ENCODE data around the gene CALCR. TPM values are rescaled to one million over a fixed set of nuclear protein-coding genes. Genes with fewer than 3 reads are reported as not detected.

CALCR gene
- total RNA-seq, 8 experiments from 2014 or later = 0.08 to 0.14 (median 0.12) TPM; not detected in 4

DNA sequence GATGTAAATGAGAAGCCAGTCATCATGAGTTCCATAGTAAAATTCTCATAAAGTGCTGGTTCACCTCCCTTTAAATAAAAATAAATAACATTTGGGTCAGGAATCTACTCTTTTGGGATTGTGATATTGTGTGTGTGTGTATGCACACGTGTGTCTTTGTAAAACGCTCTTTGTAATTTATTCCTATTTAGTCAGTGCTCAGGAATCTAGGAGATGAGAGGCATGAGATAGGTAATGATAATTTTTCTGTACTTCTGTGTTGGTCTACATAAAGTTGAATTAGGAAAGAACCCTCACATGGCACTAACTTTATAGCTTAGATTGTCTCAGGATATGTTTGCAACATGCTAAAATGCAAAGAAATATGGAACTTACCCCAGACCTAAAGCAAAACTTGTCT lies 4.9 kb upstream of the CALCR start:
- 50 to 80% (median 60%) methylated on average over 1 to 2 of the region's 2 CpGs; no CpG with 5 or more reads in 5 of the 10 experiments for WGBS, 10 experiments
- ATAC-seq (replicated peaks in 6 of 8) = no peak
- H3K4me3 ChIP-seq = no peak overlapping the region
- no peaks in the 10 kb centered on the region for H3K4me1 ChIP-seq (replicated peaks in 1 of 2)
- H3K27ac ChIP-seq = no peak overlapping the region
- in situ Hi-C loops (cut with MboI; ENCODE audit: low pct_unique_long_range_greater_than_20kb in 2 of 9, low sequenced_read_pairs in 9 of 9, unreplicated experiment in 9 of 9) = no loop called here

DNA sequence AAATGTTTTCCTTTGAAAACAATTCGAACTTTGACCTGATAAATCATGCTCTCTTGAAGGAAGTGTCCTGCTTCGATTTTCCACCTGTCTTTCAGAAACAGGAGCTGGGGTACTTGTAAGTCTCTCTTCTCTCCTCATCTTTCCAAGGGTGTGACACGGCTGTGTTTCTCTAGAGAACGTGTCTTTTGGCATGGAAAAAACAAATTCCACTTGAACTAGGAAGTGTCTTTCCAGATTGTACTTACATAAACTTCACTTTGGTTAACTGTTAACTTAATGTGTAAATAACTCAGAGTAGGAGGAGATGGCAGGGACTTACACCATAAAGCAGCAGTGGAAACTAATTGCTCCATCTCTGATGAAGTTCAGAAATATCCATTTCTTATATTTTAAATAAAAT lies 4.2 kb upstream of the CALCR start:
- Histone ChIP-seq H3K27ac (no peak overlapping the region), H3K4me1 (replicated peaks in 1 of 2) (peaks cover 0 to 3% of the 10 kb centered on the region in 2 donors), H3K4me3 (no peak overlapping the region)
- in situ Hi-C loops (cut with MboI; ENCODE audit: low pct_unique_long_range_greater_than_20kb in 2 of 9, low sequenced_read_pairs in 9 of 9, unreplicated experiment in 9 of 9) = no loop called here
- ATAC-seq (replicated peaks in 6 of 8) = no peak
- WGBS, 10 experiments = 0 to 64% (median 32%) methylated on average over 1 to 4 of the region's 4 CpGs; no CpG with 5 or more reads in 1 of the 10 experiments

DNA sequence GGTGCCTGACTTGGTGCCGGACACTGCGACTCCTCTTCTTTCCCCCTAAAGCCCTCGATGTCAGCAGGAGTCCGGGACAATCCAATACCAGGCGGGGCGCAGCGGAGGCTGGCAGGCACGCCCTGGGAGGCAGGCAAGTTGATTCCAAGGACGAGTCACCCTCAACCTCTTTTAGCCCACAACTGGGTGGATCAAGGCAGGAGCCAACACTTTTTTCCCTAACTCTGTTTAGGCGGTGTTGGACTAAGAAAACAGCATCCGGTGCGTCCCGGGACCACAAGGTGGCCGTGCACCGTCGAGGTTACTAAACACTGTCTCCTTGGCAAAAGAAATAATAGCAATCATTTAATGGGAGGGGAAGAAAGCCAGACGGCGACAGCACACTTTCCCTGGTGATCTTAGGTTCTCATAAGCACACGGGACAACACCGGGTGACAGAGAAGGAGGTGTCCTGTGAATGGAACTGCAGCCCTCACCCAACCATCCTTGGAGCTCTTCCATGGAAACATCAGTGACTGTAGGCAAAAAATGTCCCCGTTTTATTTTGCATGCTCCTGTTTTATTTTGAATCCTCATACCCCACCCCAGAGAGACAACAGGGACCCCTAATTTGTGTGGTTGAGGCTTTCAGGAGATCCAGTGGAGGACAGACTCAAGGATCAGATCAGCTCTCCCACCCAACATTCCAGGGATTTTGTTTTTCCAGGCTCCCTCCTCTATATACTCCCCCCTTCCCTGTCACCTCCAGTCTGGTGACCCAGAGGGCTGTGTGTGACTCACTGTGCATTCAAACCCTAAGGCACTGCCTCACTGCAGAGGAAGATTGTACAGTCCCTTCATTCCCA lies 1.3 kb upstream of the CALCR start:
- ATAC-seq (replicated peaks in 6 of 8) = peak in 4 of 8 experiments; percentile 5 to 39 (median 10)
- peak overlapping the region in 2 of 5 donors; percentile 28 to 39 for H3K4me3 ChIP-seq
- in situ Hi-C loops (cut with MboI; ENCODE audit: low pct_unique_long_range_greater_than_20kb in 2 of 9, low sequenced_read_pairs in 9 of 9, unreplicated experiment in 9 of 9) = no loop called here
- H3K4me1 ChIP-seq (replicated peaks in 1 of 2) = peaks cover 0 to 3% of the 10 kb centered on the region in 2 donors
- H3K27ac ChIP-seq = no peak overlapping the region
- WGBS, 10 experiments = 0 to 83% (median 6%) methylated on average over 1 to 12 of the region's 21 CpGs

DNA sequence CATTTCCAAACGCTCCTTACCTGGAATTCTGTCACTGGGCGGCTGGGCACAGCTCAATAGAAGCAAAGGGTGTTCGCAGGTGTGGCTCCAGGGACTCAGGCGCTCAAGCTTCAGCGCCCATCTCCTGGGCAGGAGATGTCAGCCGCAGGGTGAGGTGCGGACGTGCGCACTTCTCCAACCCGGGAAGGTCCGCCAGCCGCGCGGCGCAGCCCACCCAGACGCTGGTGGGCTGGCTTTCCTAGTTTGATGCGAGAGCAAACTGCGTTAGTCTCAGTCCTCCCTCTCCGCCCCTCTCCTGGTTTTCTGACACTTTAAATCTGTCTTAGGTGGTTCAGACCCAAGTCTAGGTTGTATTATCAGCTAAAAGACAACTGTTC lies 267 bp downstream of the CALCR start:
- WGBS, 10 experiments = 0 to 8% (median 0%) methylated on average over 1 to 11 of the region's 19 CpGs; no CpG with 5 or more reads in 3 of the 10 experiments
- in situ Hi-C loops (cut with MboI; ENCODE audit: low pct_unique_long_range_greater_than_20kb in 2 of 9, low sequenced_read_pairs in 9 of 9, unreplicated experiment in 9 of 9) = loop anchor here in 2 of 9 experiments (25.0 kb wide), 1 partner anchor 337 kb away; the partner anchor contains the start of genes HEPACAM2 (in 2 of the 2) and VPS50 (in 2 of the 2)
- H3K27ac ChIP-seq = no peak overlapping the region
- peak overlapping the region; percentile 28 to 39 (median 29) for H3K4me3 ChIP-seq
- H3K4me1 ChIP-seq (replicated peaks in 1 of 2) = peaks cover 0 to 3% of the 10 kb centered on the region in 2 donors
- ATAC-seq (replicated peaks in 6 of 8) = peak in 4 of 8 experiments; percentile 22 to 37 (median 32)

DNA sequence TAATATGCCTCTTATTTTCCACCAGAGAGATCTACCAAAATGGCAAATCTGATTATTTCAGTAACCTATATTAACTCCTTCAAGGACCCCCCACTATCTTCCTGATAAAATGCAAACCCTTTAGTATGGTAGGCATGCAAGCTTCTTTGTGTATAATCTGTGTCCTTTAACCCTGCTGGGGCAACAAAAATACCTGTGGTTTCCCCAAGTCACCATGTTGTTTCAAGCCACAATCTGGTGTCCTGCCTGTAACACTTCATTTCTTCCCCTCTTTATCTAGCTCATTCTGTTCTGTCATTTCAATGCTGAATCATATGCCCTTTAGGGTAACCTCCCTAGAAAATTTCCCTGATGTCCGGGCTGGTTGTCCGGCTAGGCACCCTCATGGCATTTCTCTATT lies 5.3 kb downstream of the CALCR start:
- Histone ChIP-seq H3K4me1 (replicated peaks in 1 of 2) (peaks cover 0 to 2% of the 10 kb centered on the region in 2 donors), H3K27ac (no peak overlapping the region), H3K4me3 (no peak overlapping the region)
- 0 to 100% (median 100%) methylated on average over 1 to 2 of the region's 2 CpGs; no CpG with 5 or more reads in 4 of the 10 experiments for WGBS, 10 experiments
- in situ Hi-C loops (cut with MboI; ENCODE audit: low pct_unique_long_range_greater_than_20kb in 2 of 9, low sequenced_read_pairs in 9 of 9, unreplicated experiment in 9 of 9) = loop anchor here in 2 of 9 experiments (25.0 kb wide), 1 partner anchor 332 kb away; the partner anchor contains the start of genes HEPACAM2 (in 2 of the 2) and VPS50 (in 2 of the 2)
- no peak for ATAC-seq (replicated peaks in 6 of 8)

DNA sequence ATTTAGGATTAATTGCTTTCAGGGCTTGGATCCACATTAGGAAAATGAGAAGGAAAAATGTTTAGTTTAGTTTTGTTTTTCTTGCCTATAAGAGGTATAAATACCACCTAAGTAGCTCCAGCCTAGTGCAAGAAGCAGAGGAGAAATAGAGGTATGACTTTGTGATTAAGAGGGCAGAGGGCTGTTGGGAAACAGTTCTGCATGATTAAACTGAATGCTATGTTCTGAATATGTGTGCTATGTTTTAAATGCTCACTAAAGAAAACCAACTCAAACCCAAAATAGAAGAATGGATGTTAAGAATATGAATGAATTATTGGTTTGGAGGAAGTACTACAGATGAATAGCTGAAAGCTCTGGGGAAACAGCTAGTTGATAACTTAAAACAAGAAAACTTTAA lies 7.6 kb downstream of the CALCR start:
- in situ Hi-C loops (cut with MboI; ENCODE audit: low pct_unique_long_range_greater_than_20kb in 2 of 9, low sequenced_read_pairs in 9 of 9, unreplicated experiment in 9 of 9) = loop anchor here in 2 of 9 experiments (25.0 kb wide), 1 partner anchor 330 kb away; the partner anchor contains the start of genes HEPACAM2 (in 2 of the 2) and VPS50 (in 2 of the 2)
- H3K4me3 ChIP-seq = no peak overlapping the region
- H3K4me1 ChIP-seq (replicated peaks in 1 of 2) = no peaks in the 10 kb centered on the region
- no peak overlapping the region for H3K27ac ChIP-seq
- ATAC-seq (replicated peaks in 6 of 8) = no peak

DNA sequence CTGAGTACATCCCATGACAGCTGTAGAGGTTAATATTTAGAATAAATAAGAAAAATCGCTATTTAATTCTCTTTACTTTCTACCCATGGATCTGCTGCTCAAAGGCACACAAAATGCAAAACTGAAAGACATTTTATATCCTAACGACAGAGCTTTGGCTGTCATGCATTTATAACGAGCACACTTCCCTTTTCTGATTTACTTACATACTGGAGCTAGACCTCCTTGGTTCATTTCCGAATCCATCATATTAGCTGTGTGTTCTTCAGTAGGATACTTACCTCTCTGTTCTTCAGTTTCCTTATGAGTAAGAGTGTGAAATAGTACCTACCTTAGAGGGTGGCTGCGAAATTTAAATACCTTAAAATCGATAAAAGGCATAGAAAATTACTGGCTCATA lies 10.9 kb downstream of the CALCR start:
- no peak overlapping the region for H3K4me3 ChIP-seq
- ATAC-seq (replicated peaks in 6 of 8) = no peak
- WGBS, 10 experiments = 30 to 100% (median 72%) methylated on average over 1 to 6 of the region's 6 CpGs
- H3K4me1 ChIP-seq (replicated peaks in 1 of 2) = no peaks in the 10 kb centered on the region
- H3K27ac ChIP-seq = no peak overlapping the region
- in situ Hi-C loops (cut with MboI; ENCODE audit: low pct_unique_long_range_greater_than_20kb in 2 of 9, low sequenced_read_pairs in 9 of 9, unreplicated experiment in 9 of 9) = loop anchor here in 2 of 9 experiments (25.0 kb wide), 1 partner anchor 326 kb away; the partner anchor contains the start of genes HEPACAM2 (in 2 of the 2) and VPS50 (in 2 of the 2)

DNA sequence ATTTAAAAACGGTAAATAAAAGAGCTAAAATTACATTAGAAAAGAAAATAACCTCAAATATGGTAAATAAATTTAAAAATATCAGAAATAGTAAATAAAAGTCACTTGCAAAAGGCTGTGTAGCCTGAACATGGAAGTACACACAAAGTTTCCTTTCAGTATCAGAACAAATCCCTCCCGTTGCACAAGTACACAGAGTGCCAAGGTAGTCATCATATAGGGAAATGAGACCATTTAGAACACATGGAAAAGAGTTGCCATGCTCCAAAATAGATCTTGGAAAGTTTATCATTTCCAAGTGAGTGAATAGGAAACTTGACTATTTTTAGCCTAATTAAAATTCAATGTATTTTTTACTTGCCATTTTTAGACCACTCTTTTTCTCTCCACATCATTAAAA lies 11.6 kb downstream of the CALCR start:
- H3K4me3 ChIP-seq = no peak overlapping the region
- WGBS, 10 experiments = 17 to 92% (median 72%) methylated on average over 2 of the region's 2 CpGs
- H3K4me1 ChIP-seq (replicated peaks in 1 of 2) = no peaks in the 10 kb centered on the region
- in situ Hi-C loops (cut with MboI; ENCODE audit: low pct_unique_long_range_greater_than_20kb in 2 of 9, low sequenced_read_pairs in 9 of 9, unreplicated experiment in 9 of 9) = loop anchor here in 2 of 9 experiments (25.0 kb wide), 1 partner anchor 326 kb away; the partner anchor contains the start of genes HEPACAM2 (in 2 of the 2) and VPS50 (in 2 of the 2)
- H3K27ac ChIP-seq = no peak overlapping the region
- ATAC-seq (replicated peaks in 6 of 8) = no peak

DNA sequence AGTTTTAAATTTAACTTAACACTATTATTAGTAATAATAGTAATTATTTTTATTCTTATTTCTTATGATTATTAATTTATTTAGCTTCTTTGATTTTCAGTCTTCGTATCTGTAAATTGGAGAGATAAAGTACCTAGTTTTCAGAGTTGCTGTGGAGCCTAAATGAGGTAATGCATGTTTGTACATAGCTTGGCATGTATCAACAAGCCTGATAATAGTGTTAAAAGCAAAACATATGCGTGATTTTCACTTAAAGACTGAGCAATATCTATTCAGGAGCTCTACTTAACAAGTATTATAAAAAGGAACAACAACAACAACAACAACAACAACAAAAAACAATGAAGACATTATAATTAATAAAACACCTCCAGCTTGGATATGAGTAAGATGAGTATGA lies 12.4 kb downstream of the CALCR start:
- no peaks in the 10 kb centered on the region for H3K4me1 ChIP-seq (replicated peaks in 1 of 2)
- in situ Hi-C loops (cut with MboI; ENCODE audit: low pct_unique_long_range_greater_than_20kb in 2 of 9, low sequenced_read_pairs in 9 of 9, unreplicated experiment in 9 of 9) = loop anchor here in 2 of 9 experiments (25.0 kb wide), 1 partner anchor 325 kb away; the partner anchor contains the start of genes HEPACAM2 (in 2 of the 2) and VPS50 (in 2 of the 2)
- ATAC-seq (replicated peaks in 6 of 8) = no peak
- H3K4me3 ChIP-seq = no peak overlapping the region
- WGBS, 10 experiments = 0 to 100% (median 74%) methylated on average over 1 to 2 of the region's 2 CpGs
- no peak overlapping the region for H3K27ac ChIP-seq

DNA sequence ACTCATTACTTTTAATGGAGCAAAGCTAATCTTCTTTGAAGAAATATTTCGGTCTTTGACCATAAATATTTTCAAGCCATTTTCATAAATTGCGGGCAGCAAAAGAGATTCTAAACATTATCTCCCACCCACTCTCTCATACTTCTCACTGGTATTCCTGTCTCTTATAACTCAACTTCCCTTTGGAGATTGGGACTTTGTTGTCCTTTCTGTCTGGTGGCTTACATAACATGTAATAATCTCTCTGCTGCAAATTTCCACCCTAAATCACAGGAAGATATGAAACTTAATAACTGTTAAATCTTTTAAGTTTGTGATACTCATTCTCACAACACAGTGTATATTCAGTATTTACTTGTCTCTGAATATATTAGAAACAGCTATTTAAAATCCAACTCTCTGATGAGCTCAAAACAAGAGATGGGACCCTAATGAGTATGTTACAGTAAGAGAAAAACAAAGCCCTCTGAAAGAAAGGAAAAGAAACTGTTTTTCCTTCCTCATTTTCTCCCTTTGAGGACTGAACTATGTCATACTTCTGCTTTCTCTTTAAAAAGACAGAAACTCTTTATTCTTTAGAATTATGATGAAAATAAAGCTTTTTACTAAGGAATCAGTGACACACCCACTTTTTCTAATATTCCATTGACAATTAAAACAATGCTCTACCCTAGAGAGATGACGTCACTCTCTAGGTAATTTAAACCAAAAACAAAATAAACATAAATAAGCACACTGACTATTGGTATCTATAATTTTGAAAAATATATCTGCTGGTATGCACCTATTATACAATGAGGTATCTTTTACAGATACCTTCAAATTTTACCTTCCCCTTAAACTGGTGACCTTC lies 14.7 kb downstream of the CALCR start:
- H3K4me1 ChIP-seq (replicated peaks in 1 of 2) = no peaks in the 10 kb centered on the region
- no peak overlapping the region for H3K27ac ChIP-seq
- in situ Hi-C loops (cut with MboI; ENCODE audit: low pct_unique_long_range_greater_than_20kb in 2 of 9, low sequenced_read_pairs in 9 of 9, unreplicated experiment in 9 of 9) = loop anchor here in 2 of 9 experiments (25.0 kb wide), 1 partner anchor 323 kb away; the partner anchor contains the start of genes HEPACAM2 (in 2 of the 2) and VPS50 (in 2 of the 2)
- WGBS, 10 experiments = 60 to 90% (median 79%) methylated on average over 1 to 3 of the region's 3 CpGs
- H3K4me3 ChIP-seq = no peak overlapping the region
- no peak for ATAC-seq (replicated peaks in 6 of 8)

DNA sequence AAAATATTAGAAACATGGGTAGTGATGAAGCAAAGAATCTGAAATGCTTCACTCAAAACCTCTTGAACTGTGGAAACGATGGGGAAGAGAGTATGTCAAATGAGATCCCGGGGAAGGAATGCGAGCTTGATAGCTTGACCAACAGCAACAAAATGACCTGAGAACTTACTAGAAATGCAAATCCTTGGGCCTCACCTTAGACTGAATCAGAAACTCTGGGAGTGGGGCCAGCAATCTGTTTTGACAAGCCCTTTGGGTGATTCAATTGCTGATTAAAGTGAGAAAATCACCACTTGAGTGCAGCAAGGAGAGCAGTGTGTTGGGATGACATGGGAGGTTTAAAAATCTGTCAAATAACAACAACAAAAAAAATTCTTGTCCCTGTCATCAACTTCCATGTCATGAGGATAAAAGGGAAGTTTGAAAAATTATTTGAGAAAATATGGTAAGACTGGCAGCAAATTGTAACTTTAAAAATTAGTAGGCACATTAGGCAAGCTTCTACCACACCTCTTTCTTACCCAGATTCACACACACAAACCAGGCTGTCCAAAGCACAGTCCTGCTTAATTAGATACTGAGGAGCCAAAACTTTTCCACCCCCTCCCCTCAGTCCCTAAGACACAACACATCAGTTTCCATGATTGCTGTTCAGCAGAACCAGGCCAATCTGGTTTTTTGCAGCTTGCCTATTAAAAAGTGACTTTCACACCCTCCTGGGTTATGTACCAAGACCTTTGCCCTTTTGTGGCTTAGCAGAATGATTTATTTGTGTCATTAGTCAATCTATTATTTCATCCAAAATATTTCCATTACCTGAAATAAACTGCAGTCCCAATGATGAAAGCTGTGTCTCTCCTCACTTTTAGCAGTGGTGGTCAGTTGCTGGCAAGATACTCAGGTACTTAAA lies 15.6 kb downstream of the CALCR start:
- no peak overlapping the region for H3K4me3 ChIP-seq
- H3K4me1 ChIP-seq (replicated peaks in 1 of 2) = no peaks in the 10 kb centered on the region
- 0 to 94% (median 81%) methylated on average over 1 to 3 of the region's 3 CpGs for WGBS, 10 experiments
- peak in 3 of 8 experiments; percentile 34 to 79 (median 61) for ATAC-seq (replicated peaks in 6 of 8)
- in situ Hi-C loops (cut with MboI; ENCODE audit: low pct_unique_long_range_greater_than_20kb in 2 of 9, low sequenced_read_pairs in 9 of 9, unreplicated experiment in 9 of 9) = loop anchor here in 2 of 9 experiments (25.0 kb wide), 1 partner anchor 322 kb away; the partner anchor contains the start of genes HEPACAM2 (in 2 of the 2) and VPS50 (in 2 of the 2)
- no peak overlapping the region for H3K27ac ChIP-seq
